GM12891 (cell line): ENCODE data around the gene NFKBIB.
"Not testable (repeated sequence)": the region's sequence is repeated elsewhere in the genome, so short reads cannot be mapped to it uniquely, and the experiment has no call there.

ENCODE experiments used
- DNase-seq: peaks from one replicate; pipeline ENCODE4 v3.0.0; 2011; ENCODE audit warnings: low spot score; ENCODE audit not compliant: insufficient read length
- FAIRE-seq: peaks from 2 replicates; lab custom pipeline; 2011; peaks lifted over from hg19 to GRCh38; lab: Jason Lieb, UNC
- PAX5 ChIP-seq: IDR thresholded peaks from 2 replicates; pipeline ENCODE4 v1.6.1; 2011; ENCODE audit warnings: low read length, moderate library complexity, mild to moderate bottlenecking; ENCODE audit not compliant: insufficient read depth, severe bottlenecking
- POLR2A ChIP-seq: IDR thresholded peaks from 2 replicates; pipeline ENCODE4 v1.6.1; 2011; ENCODE audit warnings: low read depth, low read length, control low read depth
- POLR2AphosphoS5 ChIP-seq: IDR thresholded peaks from 2 replicates; pipeline ENCODE4 v1.6.1; 2011; ENCODE audit warnings: low read depth, low read length, control low read depth
- POU2F2 ChIP-seq: IDR thresholded peaks from 2 replicates; pipeline ENCODE4 v1.6.1; 2011; ENCODE audit warnings: low read depth, mild to moderate bottlenecking, control low read depth, low read length, moderate library complexity
- SPI1 ChIP-seq: IDR thresholded peaks from 2 replicates; pipeline ENCODE4 v1.6.1; 2011; ENCODE audit warnings: low read depth, low read length, control low read depth
- TAF1 ChIP-seq: IDR thresholded peaks from 2 replicates; pipeline ENCODE4 v1.6.1; 2011; ENCODE audit warnings: low read depth, low read length, control low read depth

NFKBIB gene

DNA sequence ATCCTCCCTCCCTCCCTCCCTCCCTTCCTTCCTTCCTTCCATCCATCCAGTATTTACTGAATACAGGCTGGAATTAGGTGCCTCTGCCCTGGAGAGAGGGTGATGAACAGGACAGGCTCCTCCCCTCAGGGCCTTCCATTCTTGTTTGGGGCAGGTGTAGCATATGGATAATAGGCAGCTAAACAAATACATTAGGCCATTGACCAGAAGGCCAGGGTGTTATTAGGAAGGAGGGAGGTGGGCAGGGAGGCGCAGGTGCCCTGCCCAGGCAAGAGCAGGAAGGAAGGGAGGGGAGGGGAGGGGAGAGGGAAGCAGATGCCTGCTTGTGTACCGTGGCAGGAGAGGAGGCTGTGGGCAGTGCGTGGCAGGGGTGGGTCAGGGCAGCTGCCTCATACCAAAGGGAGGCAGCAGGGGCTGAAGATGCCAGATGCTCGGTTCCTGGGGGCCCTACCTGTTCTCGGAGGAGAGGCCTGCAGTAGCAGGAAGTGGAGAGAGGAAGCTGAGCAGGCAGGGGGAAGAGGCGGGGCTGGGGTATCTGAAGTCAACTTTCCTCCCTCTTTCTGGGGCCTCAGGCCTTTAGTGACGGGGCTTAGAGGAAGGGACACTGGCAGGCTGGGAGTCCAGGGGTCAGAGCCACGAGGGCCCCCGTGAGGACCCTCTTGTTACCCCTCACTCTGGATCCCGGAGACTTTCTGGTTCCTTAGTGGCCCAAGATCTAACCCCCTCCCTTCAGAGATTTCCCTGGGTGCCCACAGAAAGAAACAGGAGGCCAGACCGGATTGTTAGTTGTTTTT, 21.8 kb upstream of the NFKBIB start, which contains the start of gene RINL:
Gene RINL, minus strand, starts transcription at position 495 of the 794 bp plus-strand sequence. CDS start 1,533 bp downstream, outside the sequence.
- TF ChIP-seq SPI1, result peak; percentile 76
- peak; percentile 29; the same call in 1 of the 2 replicates for TF ChIP-seq POU2F2
- peak; percentile 72; the same call in 1 of the 2 replicates for TF ChIP-seq POLR2AphosphoS5
- peak; percentile 35; the same call in 1 of the 2 replicates for TF ChIP-seq TAF1
- peak; percentile 76 for TF ChIP-seq POLR2A
- no peak for TF ChIP-seq PAX5
- FAIRE-seq, result peak; percentile 97
- DNase-seq, result peak; percentile 84

- no peak for DNase-seq
- TF ChIP-seq TAF1 (no peak), SPI1 (no peak), POLR2AphosphoS5 (no peak), POU2F2 (no peak), POLR2A (no peak), PAX5 (no peak)
- no peak for FAIRE-seq
Measured at GRCh38 chr19:38878575-38879399, 21.0 kb upstream of the NFKBIB start.

DNA sequence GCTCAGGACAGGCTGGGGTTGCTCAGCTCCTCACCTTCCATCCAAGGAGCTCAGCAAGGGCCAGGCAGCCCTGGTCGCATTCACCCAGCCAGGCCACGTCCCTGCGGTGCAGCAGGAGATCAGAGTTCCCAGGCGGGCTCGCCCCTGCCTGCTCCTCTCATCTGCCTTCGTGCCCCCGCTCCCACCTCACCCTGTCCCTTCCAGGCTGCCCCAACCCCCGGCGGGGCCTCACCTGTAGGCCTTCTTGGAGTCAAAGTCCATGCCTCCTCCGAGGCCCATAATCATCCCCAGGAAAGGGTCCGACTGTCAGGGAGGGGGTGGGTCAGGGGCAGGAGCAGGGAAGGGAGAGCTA, 20.4 kb upstream of the NFKBIB start:
- DNase-seq (no peak), FAIRE-seq (no peak)
- TF ChIP-seq POU2F2 (no peak), SPI1 (no peak), TAF1 (no peak), POLR2A (no peak)

DNA sequence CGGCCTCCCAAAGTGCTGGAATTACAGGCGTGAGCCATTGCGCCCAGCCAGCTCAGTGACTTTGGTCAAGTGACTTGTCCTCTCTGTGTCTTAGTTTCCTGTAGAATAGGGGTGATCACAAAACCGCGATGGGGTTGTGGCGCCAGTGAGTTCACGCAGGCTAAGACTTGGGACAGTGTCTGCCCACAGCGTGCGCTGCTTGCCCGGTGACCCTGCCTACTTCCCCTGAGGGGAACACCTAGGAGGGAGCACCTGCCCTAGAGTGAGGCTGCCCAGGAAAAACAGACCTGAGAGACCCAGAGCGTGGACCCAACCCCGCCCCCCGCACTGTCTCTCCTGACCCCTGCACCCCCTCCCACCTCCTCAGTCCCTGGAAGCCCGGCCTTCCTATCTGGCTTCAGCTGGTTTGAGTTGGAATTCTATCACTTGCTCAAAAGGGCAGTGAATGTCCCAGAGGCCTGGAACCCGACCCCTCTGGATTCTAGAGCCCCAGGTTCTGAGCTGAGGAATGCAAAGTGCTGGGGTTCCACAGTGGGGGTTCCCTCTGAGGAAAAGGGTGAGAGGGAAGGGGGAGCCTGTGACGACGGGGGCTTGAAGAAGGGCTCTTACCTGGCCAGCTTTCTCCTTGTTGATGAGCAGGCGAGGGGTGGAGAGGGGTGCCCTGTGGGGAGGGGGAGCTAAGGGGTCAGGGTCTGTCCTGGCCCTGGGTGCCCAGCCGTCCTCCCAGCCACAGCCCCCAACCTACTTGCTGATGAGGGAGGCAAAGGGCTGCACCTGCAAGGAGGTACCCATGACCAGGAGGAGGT, 19.5 kb upstream of the NFKBIB start:
- no peak for DNase-seq
- no peak for FAIRE-seq
- TF ChIP-seq POLR2A (no peak), PAX5 (no peak)

- FAIRE-seq (no peak), DNase-seq (no peak)
- TF ChIP-seq SPI1, result no peak
- no peak for TF ChIP-seq POLR2A
- TF ChIP-seq TAF1, result no peak
- no peak for TF ChIP-seq PAX5
- TF ChIP-seq POU2F2, result no peak
- no peak for TF ChIP-seq POLR2AphosphoS5
Measured at GRCh38 chr19:38880882-38881609, 18.7 kb upstream of the NFKBIB start.

GRCh38 chr19:38883286-38883685, 16.5 kb upstream of the NFKBIB start:
- FAIRE-seq (no peak), DNase-seq (no peak)
- TF ChIP-seq POU2F2, result no peak
- no peak for TF ChIP-seq TAF1
- TF ChIP-seq SPI1, result no peak
- no peak for TF ChIP-seq POLR2AphosphoS5
- TF ChIP-seq PAX5, result no peak
- TF ChIP-seq POLR2A, result no peak

GRCh38 chr19:38884691-38885090, 15.1 kb upstream of the NFKBIB start:
- not testable (repeated sequence) for FAIRE-seq, DNase-seq

- TF ChIP-seq POLR2AphosphoS5 (no peak), SPI1 (no peak)
- no peak for FAIRE-seq
- no peak for DNase-seq
Measured at GRCh38 chr19:38888876-38889275, 10.9 kb upstream of the NFKBIB start.

DNA sequence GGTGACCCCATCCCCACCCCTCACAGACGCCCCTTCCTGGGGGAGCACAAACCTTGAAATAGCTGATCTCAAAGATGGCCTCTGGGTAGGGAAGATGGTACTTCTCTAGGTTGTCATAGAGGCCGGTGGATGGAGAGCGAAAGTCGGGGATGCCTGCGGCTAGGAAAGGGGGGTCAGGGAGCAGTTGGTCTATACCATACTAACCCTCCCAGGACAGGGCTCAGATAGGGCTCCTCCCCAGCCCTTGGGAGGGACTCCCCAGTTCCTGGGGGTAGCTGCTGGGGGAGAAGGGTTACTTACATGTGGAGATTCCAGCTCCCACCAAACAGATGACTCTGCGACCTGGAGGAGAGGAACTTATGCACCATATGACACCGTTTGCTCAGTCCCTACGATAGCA, 10.0 kb upstream of the NFKBIB start:
- DNase-seq, result no peak
- no peak for FAIRE-seq
- TF ChIP-seq PAX5 (no peak), SPI1 (no peak), POLR2A (no peak), POU2F2 (no peak), TAF1 (no peak), POLR2AphosphoS5 (no peak)
